DND-41 (cell line): ENCODE results near the gene DHX38.

Experiments used
- ATAC-seq: fragments of 200-7000 bp; cut with Tn5 transposase; 3 replicates; pipeline ENCODE4 v1.9.1; 2021; ENCODE audit warnings: low read depth; ENCODE audit not compliant: insufficient read depth
- DNase-seq: peaks from one replicate; pipeline ENCODE4 v3.0.0-alpha.2; 2020
- H2AFZ ChIP-seq: 2 replicates; pipeline ENCODE4 v1.6.0; 2012; ENCODE audit warnings: low read depth, low read length
- H3K27ac ChIP-seq: 2 replicates; pipeline ENCODE4 v1.5.1; 2012; ENCODE audit warnings: low read length, inconsistent platforms
- H3K27me3 ChIP-seq: fragments of 200-600 bp; sonication (generic); 2 replicates; pipeline ENCODE4 v1.6.0; 2012; ENCODE audit warnings: low read length, mild to moderate bottlenecking, inconsistent platforms; ENCODE audit not compliant: insufficient read depth, poor library complexity
- H3K36me3 ChIP-seq: 2 replicates; pipeline ENCODE4 v1.5.1; 2012; ENCODE audit warnings: low read length, inconsistent platforms; ENCODE audit not compliant: insufficient read depth
- H3K4me1 ChIP-seq: 2 replicates; pipeline ENCODE4 v1.5.1; 2012; ENCODE audit warnings: mild to moderate bottlenecking, low read length; ENCODE audit not compliant: insufficient read depth
- H3K4me2 ChIP-seq: 2 replicates; pipeline ENCODE4 v1.6.0; 2012; ENCODE audit warnings: mild to moderate bottlenecking, moderate library complexity, low read length, inconsistent platforms; ENCODE audit not compliant: insufficient read depth
- H3K4me3 ChIP-seq, 2 experiments: fragments of 200-600 bp in 1 of 2; shearing (Covaris generic) in 1 of 2; 2 replicates each; pipeline ENCODE4 v1.5.1; 2012 to 2016; ENCODE audit warnings: inconsistent platforms in 2 of 2, low read length in 2 of 2, mild to moderate bottlenecking in 2 of 2, low read depth in 1 of 2, moderate library complexity in 1 of 2
- H3K79me2 ChIP-seq: 2 replicates; pipeline ENCODE4 v1.6.0; 2012; ENCODE audit warnings: low read length, inconsistent platforms; ENCODE audit not compliant: insufficient read depth
- H3K9ac ChIP-seq: 2 replicates; pipeline ENCODE4 v1.6.0; 2012; ENCODE audit warnings: low read depth, mild to moderate bottlenecking, inconsistent platforms, low read length, moderate library complexity
- H3K9me3 ChIP-seq: 2 replicates; pipeline ENCODE4 v1.5.1; 2012; ENCODE audit warnings: low read length, moderate library complexity, mild to moderate bottlenecking, inconsistent platforms; ENCODE audit not compliant: insufficient read depth, severe bottlenecking
- H4K20me1 ChIP-seq: 2 replicates; pipeline ENCODE4 v1.6.0; 2012; ENCODE audit warnings: low read length; ENCODE audit not compliant: insufficient read depth
- CTCF ChIP-seq: IDR thresholded peaks from 2 replicates; pipeline ENCODE4 v1.5.1; 2012; ENCODE audit warnings: borderline replicate concordance, low read length, moderate library complexity, mild to moderate bottlenecking; ENCODE audit not compliant: poor library complexity, severe bottlenecking; ENCODE audit errors: extremely low read depth
- EZH2 ChIP-seq: IDR thresholded peaks from 3 replicates; pipeline ENCODE4 v1.6.1; 2012; ENCODE audit warnings: borderline replicate concordance, low read depth, mild to moderate bottlenecking, moderate library complexity, low read length, inconsistent platforms; ENCODE audit not compliant: severe bottlenecking

DHX38 gene

DNA sequence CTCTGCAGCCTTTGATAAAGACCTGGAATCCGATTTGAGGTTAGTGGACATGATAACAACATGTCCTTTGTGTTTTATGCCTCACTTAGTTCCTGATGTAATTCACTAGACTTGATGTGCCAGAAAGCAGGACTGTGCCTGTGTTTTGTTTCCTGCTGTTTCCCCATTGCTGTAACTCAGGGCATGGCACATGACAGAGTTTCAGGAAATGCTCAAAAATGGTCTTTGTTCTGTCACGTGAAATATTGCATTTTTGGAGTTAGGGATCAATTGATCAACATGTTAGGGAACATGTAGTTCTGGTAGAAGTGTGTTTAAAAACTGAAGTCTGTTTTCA lies 32.8 kb downstream of the DHX38 start:
- Histone ChIP-seq H3K4me2 (no peak overlapping the region), H3K27me3 (no peaks in the 10 kb centered on the region), H3K9ac (no peak overlapping the region), H3K4me3 (no peak overlapping the region), H3K4me1 (no peaks in the 10 kb centered on the region), H3K9me3 (no peaks in the 10 kb centered on the region), H2AFZ (no peak overlapping the region), H3K27ac (no peak overlapping the region), H3K36me3 (no peaks in the 10 kb centered on the region; the same call in 1 of the 2 replicates), H3K79me2 (no peaks in the 10 kb centered on the region), H4K20me1 (no peaks in the 10 kb centered on the region)
- TF ChIP-seq CTCF (no peak), EZH2 (no peak)
- ATAC-seq (no peak), DNase-seq (no peak)

GRCh38 chr16:72128701-72129100 lies 35.1 kb downstream of the DHX38 start:
- H3K79me2 ChIP-seq = no peaks in the 10 kb centered on the region
- no peak for DNase-seq
- H3K36me3 ChIP-seq = no peaks in the 10 kb centered on the region; the same call in 1 of the 2 replicates
- no peaks in the 10 kb centered on the region for H3K27me3 ChIP-seq
- H4K20me1 ChIP-seq = no peaks in the 10 kb centered on the region
- H3K4me2 ChIP-seq = no peak overlapping the region
- H3K4me1 ChIP-seq = no peaks in the 10 kb centered on the region
- no peak overlapping the region for H3K4me3 ChIP-seq
- H3K9ac ChIP-seq = no peak overlapping the region
- TF ChIP-seq CTCF = no peak
- no peak for ATAC-seq
- no peak overlapping the region for H2AFZ ChIP-seq
- H3K27ac ChIP-seq = no peak overlapping the region
- no peaks in the 10 kb centered on the region for H3K9me3 ChIP-seq

- Histone ChIP-seq H3K4me1 (no peaks in the 10 kb centered on the region), H3K36me3 (no peaks in the 10 kb centered on the region), H3K27me3 (no peaks in the 10 kb centered on the region), H3K27ac (no peak overlapping the region), H3K9ac (no peak overlapping the region), H3K9me3 (no peaks in the 10 kb centered on the region), H3K79me2 (no peaks in the 10 kb centered on the region), H2AFZ (no peak overlapping the region), H3K4me3 (no peak overlapping the region), H3K4me2 (no peak overlapping the region), H4K20me1 (no peaks in the 10 kb centered on the region)
- DNase-seq (no peak), ATAC-seq (no peak)
- no peak for TF ChIP-seq CTCF
These were observed 36.5 kb downstream of the DHX38 start for GRCh38 chr16:72129976-72130656.

- H3K9ac ChIP-seq = no peak overlapping the region
- H3K27ac ChIP-seq = no peak overlapping the region
- H3K4me1 ChIP-seq = no peaks in the 10 kb centered on the region
- H4K20me1 ChIP-seq = no peaks in the 10 kb centered on the region
- H3K79me2 ChIP-seq = no peaks in the 10 kb centered on the region
- H3K9me3 ChIP-seq = no peaks in the 10 kb centered on the region
- no peak overlapping the region for H3K4me2 ChIP-seq
- H3K27me3 ChIP-seq = no peaks in the 10 kb centered on the region
- no peak for DNase-seq
- TF ChIP-seq CTCF (no peak), EZH2 (no peak)
- ATAC-seq = no peak
- H2AFZ ChIP-seq = no peak overlapping the region
- no peak overlapping the region for H3K4me3 ChIP-seq
- H3K36me3 ChIP-seq = no peaks in the 10 kb centered on the region
These were observed 37.4 kb downstream of the DHX38 start for GRCh38 chr16:72131036-72131435.
